A673 (cell line): ENCODE measurements around the gene ACOXL. TPM values are rescaled to one million over a fixed set of nuclear protein-coding genes. Genes with fewer than 3 reads are reported as not detected.

ENCODE experiments used
- BruUV-seq: library from RNA; stranded (reverse); fragments of 400-500 nt; replicated peaks from 2 replicates; lab custom pipeline; 2021; lab: Mats Ljungman, UMichigan
- CTCF ChIA-PET: fragments of 300-600 bp; sonication (Branson Sonifier 250); formaldehyde crosslinking; loops from one replicate; lab custom pipeline; 2022; ENCODE audit warnings: antibody characterized with exemption; lab: Charles Lee
- POLR2A ChIA-PET: fragments of 300-600 bp; sonication (Branson Sonifier 250); formaldehyde crosslinking; loops from one replicate; lab custom pipeline; 2022; ENCODE audit warnings: antibody characterized with exemption; ENCODE audit not compliant: low non-redundant PET; lab: Charles Lee
- DNase-seq: peaks from one replicate; pipeline ENCODE4 v3.0.0-alpha.2; 2015; ENCODE audit warnings: low spot score
- H3K27ac ChIP-seq: fragments of 200-600 bp; sonication (generic); 2 replicates; pipeline ENCODE4 v1.5.1; 2016; ENCODE audit warnings: mixed run types, low read depth, mild to moderate bottlenecking, mixed read lengths, antibody characterized with exemption, low read length; ENCODE audit not compliant: poor library complexity, severe bottlenecking
- H3K27me3 ChIP-seq: fragments of 200-600 bp; sonication (generic); replicated peaks from 2 replicates; pipeline ENCODE4 v1.6.1; 2017; ENCODE audit warnings: mixed run types, low read depth, mild to moderate bottlenecking, mixed read lengths, antibody characterized with exemption, low read length; ENCODE audit not compliant: insufficient read depth, poor library complexity
- H3K36me3 ChIP-seq: fragments of 200-600 bp; sonication (generic); 2 replicates; pipeline ENCODE4 v1.6.1; 2016; ENCODE audit warnings: mixed run types, mild to moderate bottlenecking, mixed read lengths, antibody characterized with exemption, low read length; ENCODE audit not compliant: insufficient read depth, poor library complexity, severe bottlenecking
- H3K4me1 ChIP-seq: fragments of 200-600 bp; sonication (generic); 2 replicates; pipeline ENCODE4 v1.6.1; 2017; ENCODE audit warnings: mixed run types, mild to moderate bottlenecking, mixed read lengths, antibody characterized with exemption, low read length; ENCODE audit not compliant: insufficient read depth, poor library complexity, severe bottlenecking
- H3K4me3 ChIP-seq: fragments of 200-600 bp; sonication (generic); 2 replicates; pipeline ENCODE4 v1.5.1; 2016; ENCODE audit warnings: low read depth, mixed run types, mild to moderate bottlenecking, mixed read lengths, low read length; ENCODE audit not compliant: poor library complexity, severe bottlenecking
- H3K9me3 ChIP-seq: fragments of 200-600 bp; sonication (generic); 2 replicates; pipeline ENCODE4 v1.6.1; 2016; ENCODE audit warnings: mixed run types, low read depth, mild to moderate bottlenecking, mixed read lengths, antibody characterized with exemption, low read length; ENCODE audit not compliant: poor library complexity, severe bottlenecking
- CTCF ChIP-seq: fragments of 300-800, 200-600 bp; sonication (generic); conservative IDR thresholded peaks from 2 replicates; pipeline ENCODE4 v1.5.1; 2017; ENCODE audit warnings: low read depth, mild to moderate bottlenecking, antibody characterized with exemption, low read length, moderate library complexity, mixed read lengths
- EZH2 ChIP-seq: fragments of 200-600 bp; sonication (generic); IDR thresholded peaks from 2 replicates; pipeline ENCODE4 v1.6.1; 2017; ENCODE audit warnings: borderline replicate concordance, low read depth, mild to moderate bottlenecking, mixed read lengths, antibody characterized with exemption, low read length; ENCODE audit not compliant: poor library complexity, severe bottlenecking
- intact Hi-C: fragments of 100-400 bp; cut with micrococcal nuclease; formaldehyde crosslinking; loops from one replicate; pipeline ENCODE4 v1.10.0; 2022; ENCODE audit not compliant: unreplicated experiment
- total RNA-seq: library from RNA; stranded (reverse); gene quantifications from 2 replicates; pipeline ENCODE4 v1.2.3, GENCODE V29; 2021

Gene ACOXL
- total RNA-seq, 1 experiment from 2014 or later = not detected

- ChIA-PET POLR2A (no interaction called here), CTCF (no interaction called here)
- Histone ChIP-seq H3K36me3 (no peaks in the 10 kb centered on the region), H3K27me3 (peaks cover 11% of the 10 kb centered on the region), H3K27ac (no peak overlapping the region), H3K9me3 (no peaks in the 10 kb centered on the region), H3K4me1 (no peaks in the 10 kb centered on the region), H3K4me3 (no peak overlapping the region)
- BruUV-seq = no TSS peak
- TF ChIP-seq CTCF = no peak
- no peak for TF ChIP-seq EZH2
- intact Hi-C loops = no loop called here
- DNase-seq = no peak
These were observed 119.2 kb downstream of the ACOXL start for GRCh38 chr2:110851531-110851930.

GRCh38 chr2:110852051-110852450, 119.7 kb downstream of the ACOXL start:
- H3K4me1 ChIP-seq = no peaks in the 10 kb centered on the region
- POLR2A ChIA-PET = no interaction called here
- H3K9me3 ChIP-seq = no peaks in the 10 kb centered on the region
- no TSS peak for BruUV-seq
- no peak for DNase-seq
- no peak overlapping the region for H3K4me3 ChIP-seq
- CTCF ChIA-PET = no interaction called here
- intact Hi-C loops = no loop called here
- H3K27ac ChIP-seq = no peak overlapping the region
- TF ChIP-seq CTCF (no peak), EZH2 (no peak)
- H3K27me3 ChIP-seq = peaks cover 16% of the 10 kb centered on the region
- H3K36me3 ChIP-seq = no peaks in the 10 kb centered on the region

- DNase-seq = no peak
- ChIA-PET CTCF (no interaction called here), POLR2A (no interaction called here)
- Histone ChIP-seq H3K9me3 (no peaks in the 10 kb centered on the region), H3K27me3 (peaks cover 22% of the 10 kb centered on the region), H3K4me1 (no peaks in the 10 kb centered on the region), H3K4me3 (no peak overlapping the region), H3K36me3 (no peaks in the 10 kb centered on the region), H3K27ac (no peak overlapping the region)
- TF ChIP-seq EZH2 (no peak), CTCF (no peak)
- intact Hi-C loops = no loop called here
- no TSS peak for BruUV-seq
These were observed 120.3 kb downstream of the ACOXL start for GRCh38 chr2:110852541-110853263.
